ENCODE results near the gene PTPMT1. TPM values are rescaled to one million over a fixed set of nuclear protein-coding genes. Genes with fewer than 3 reads are reported as not detected.
"Not testable (repeated sequence)": the region's sequence is repeated elsewhere in the genome, so short reads cannot be mapped to it uniquely, and the experiment has no call there.

The PTPMT1 gene, protein sequence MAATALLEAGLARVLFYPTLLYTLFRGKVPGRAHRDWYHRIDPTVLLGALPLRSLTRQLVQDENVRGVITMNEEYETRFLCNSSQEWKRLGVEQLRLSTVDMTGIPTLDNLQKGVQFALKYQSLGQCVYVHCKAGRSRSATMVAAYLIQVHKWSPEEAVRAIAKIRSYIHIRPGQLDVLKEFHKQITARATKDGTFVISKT
- total RNA-seq = 81.9 and 104 TPM in 2 replicates

DNA sequence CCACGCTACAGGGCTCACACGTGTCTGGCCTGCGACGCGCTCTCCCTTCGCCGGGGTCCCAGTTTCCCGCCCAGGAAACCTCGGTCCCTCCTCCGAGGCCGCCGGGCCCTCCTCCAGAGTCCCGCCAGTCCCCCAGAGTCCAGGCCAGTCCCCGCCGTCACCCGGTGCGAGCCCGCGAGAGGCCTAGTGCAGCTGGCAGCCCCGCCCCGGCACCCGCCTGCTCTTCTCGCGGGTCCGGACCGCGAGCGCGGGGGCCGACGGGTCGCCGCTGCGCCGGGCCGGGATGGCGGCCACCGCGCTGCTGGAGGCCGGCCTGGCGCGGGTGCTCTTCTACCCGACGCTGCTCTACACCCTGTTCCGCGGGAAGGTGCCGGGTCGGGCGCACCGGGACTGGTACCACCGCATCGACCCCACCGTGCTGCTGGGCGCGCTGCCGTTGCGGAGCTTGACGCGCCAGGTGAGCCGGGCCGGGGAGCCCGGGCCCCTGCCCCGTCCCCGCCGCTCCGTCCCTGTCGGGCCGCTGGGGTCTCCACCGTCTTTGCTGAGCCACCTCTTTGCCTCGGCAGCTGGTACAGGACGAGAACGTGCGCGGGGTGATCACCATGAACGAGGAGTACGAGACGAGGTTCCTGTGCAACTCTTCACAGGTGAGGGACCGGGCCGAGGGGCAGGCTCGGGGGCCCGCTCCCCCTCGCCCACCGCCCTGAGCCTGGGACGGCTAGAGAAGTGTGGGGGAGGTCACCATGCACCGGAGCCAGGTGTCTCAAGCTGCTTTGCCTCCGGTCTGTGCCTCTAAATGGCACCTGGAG is at the start of gene PTPMT1:
PTPMT1 (plus strand) TSS at position 260 of the 809 bp plus-strand sequence; CDS start at position 284, 24 bp downstream.
- no peak for DNase-seq (ENCODE audit: low read depth, low spot score)

DNA sequence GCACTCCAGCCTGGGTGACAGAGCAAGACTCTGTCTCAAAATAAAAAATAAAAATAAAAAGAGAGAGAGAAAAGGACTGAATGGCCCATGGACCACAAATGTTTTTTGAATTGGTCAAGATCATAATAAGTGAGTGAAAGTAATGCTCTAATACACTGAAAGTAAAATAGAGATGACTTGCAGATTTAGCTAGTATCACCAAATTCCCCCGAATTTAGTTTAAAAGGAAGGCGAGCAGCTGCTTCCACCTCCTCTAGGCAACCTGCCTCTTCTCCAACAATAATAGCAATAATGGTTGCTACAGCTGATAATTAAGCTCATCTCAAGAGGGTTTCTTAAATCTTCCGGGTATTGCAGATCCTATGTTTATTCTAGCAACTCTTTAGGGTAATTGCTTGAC is 49.2 kb upstream of the PTPMT1 start:
- DNase-seq (ENCODE audit: low read depth, low spot score) = no peak

DNA sequence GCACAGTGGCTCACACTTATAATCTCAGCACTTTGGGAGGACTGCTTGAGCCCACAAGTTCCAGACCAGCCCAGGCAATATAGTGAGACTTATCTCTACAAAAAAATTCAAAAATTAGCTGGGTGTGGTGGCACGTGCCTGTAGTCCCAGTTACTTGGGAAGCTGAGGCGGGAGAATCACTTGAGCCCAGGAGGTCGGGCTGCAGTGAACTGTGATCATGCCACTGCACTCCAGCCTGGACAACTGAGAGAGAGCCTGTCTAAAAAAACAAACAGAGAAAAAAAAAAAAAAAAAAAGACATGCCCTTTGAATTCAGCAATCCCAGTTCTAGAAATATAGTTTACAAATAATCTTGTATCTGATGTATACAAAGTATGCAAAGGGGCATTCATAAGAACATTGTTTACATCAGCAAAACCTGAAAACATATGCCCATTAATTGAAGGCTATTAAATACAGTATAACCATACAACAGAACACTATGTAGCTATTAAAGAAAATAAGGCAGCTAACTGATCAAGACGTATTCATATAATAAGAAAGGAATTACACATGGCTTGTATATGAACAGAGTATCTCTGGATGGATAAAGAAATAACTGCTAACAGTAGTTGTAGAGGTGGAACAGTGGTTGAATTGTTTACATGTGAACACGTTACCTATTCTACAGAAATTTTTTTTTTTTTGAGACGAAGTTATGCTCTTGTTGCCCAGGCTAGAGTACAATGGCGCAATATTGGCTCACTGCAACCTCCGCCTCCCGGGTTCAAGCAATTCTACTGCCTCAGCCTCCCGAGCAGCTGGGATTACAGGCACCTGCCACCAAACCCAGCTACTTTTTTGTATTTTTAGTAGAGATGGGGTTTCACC is 48.2 kb upstream of the PTPMT1 start:
- no peak for DNase-seq (ENCODE audit: low read depth, low spot score)

DNA sequence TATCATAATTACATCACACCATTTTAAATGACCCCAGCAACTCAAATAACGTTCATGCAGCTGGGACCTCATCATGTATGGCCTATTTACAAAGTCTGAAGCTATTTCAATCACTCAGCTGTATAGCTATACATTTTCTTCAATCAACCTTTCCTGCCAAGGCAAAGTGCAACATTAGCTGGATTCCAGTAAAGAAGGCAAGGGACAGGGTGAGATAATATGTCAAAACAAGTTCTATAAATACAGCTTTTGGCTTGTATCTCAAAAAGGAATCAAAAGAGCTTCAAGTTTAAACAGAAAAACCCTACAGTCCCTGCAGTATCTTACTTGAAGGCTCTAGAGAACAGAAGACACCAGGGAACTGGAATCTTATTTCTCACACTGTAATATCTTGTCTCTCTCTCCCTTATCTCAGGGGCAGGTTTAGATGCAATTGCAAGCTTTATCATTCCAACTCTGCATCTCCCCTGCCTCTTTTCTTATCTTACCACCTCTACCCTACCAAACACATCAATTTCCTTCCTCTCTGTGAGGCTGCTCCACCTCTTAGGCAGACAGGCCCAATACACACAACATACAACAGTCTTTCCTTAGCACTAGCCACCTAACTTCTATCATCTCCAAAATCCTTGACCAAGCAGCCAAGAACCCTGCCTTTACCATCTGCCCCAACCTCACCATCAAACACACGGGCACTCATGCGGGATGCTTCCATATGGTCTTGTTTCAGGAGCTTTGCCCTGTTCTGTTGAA is 47.0 kb upstream of the PTPMT1 start:
- DNase-seq (ENCODE audit: low read depth, low spot score) = no peak

DNA sequence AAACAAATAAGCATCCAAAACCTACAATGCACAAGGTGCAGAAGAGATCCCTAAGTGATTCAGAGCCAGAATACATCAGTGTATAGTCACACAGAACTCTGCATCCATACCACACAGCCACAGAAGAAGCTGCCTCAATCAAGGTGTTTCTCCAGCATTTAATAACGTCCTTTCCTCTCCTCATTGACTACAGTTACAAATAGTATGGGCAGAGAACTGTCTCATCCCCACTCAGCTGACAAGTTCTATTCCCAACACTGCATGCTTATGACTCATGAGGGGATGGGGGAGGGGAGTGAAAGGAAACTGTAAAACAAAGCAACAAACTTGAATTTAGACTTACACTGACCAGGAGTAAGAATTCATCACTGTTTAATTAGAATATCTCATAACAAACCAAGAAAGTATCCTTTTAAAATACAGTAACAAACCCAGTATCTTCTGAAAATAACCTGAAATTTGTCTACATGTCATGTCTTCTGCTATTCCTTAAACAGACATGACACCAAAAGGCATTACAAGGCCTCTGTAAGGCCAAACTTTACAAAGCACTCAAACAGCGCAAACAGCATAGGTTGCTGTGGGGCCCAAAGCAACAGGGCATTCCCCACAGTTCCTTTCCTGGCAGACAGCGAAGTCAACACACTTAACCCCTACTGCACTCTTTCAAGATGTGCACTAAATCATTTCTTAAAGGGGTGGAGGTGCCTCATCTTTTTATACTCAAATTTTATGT is 41.7 kb upstream of the PTPMT1 start:
- peak; percentile 70 for DNase-seq (ENCODE audit: low read depth, low spot score)

DNA sequence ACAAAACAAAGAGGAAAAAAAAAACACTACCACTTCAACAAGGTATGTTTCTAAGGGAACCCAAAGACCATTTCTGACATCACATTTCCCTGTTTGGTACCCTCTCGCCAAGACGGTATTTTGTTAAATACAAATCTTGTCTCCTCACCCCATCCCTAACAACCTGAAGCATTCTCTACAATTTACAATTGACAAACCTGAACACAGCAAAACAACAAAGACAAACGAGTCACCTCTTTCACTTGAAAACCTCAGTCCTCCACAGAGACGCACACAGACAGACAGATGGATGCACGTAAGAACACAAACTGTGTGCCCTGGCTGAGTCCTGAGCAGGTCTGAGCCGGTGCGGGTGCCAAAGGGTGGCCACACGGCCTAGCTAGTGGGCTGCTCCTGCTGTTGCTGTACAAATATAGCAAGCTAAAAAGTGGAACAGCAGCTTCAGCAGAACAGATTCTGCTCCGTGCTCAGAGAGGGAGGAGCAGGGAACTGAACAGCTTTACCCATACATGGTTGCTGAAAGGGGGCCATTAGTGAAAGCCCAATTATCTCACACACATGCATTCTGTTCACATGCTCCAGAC is 41.0 kb upstream of the PTPMT1 start:
- DNase-seq (ENCODE audit: low read depth, low spot score) = no peak

DNA sequence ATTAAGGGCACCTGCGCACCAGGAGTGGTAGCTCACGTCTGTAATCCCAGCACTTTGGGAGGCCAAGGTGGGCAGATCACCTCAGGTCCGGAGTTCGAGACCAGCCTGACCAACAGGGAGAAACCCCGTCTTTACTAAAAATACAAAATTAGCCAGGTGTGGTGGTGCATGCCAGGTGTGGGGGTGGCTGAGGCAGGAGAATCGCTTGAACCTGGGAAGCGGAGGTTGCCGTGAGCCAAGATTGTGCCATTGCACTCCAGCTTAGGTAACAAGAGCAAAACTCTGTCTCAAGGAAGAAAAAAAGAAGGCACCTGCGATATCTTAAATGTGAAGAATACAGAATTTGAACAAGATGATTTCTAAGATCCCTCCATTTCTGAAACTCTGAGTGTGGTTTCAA is 39.4 kb upstream of the PTPMT1 start:
- DNase-seq (ENCODE audit: low read depth, low spot score) = not testable (repeated sequence)

DNA sequence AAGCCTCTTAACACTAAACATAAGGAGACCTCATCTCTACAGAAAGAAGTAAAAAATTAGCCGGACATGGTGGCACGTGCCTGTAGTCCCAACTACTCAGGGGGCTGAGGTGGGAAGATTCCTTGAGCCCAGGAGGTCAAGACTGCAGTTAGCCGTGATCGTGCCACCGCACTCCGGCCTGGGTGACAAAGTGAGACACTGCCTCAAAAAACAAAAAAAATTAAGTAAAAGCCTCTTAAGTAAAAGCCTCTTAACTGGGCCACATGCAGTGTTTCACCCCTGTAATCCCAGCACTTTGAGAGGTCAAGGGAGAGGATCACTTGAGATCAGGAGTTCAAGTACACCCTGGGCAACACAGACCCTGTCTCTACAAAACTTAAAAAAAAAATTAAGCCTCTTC is 38.2 kb upstream of the PTPMT1 start:
- no peak for DNase-seq (ENCODE audit: low read depth, low spot score)

DNA sequence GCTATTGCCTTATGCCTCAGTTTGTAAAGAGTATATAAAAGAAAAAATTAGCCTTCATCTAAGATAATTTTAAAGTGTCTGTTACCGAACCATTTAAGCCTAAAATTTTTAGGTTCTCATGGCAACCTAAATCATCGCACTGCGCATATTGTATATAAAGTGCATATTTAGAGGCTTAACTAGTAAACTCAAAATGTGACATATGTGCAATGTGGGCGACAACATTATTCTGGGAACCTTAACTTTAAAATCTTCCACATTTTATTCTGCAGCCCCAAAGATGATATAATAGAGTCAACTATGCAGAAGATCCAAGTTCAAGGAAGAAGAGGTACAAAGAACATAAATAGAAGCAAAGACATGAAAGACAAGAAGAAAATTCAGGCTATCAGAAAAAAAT is 35.4 kb upstream of the PTPMT1 start:
- DNase-seq (ENCODE audit: low read depth, low spot score) = no peak

DNA sequence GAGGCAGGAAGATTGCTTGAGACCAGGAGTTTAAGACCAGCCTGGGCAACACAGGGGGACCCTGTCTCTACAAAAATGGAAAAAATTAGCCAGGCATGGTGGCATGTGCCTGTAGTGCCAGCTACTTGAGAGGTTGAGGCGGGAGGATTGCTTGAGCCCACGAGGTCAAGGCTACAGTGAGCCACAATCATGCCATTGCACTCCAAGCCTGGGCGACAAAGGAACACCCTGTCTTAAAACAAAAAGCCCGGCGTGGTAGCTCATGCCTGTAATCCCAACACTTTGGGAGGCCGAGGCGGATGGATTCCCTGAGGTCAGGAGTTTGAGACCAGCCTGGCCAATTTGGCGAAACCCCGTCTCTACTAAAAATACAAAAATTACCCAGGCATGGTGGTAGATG is 34.7 kb upstream of the PTPMT1 start:
- not testable (repeated sequence) for DNase-seq (ENCODE audit: low read depth, low spot score)

DNA sequence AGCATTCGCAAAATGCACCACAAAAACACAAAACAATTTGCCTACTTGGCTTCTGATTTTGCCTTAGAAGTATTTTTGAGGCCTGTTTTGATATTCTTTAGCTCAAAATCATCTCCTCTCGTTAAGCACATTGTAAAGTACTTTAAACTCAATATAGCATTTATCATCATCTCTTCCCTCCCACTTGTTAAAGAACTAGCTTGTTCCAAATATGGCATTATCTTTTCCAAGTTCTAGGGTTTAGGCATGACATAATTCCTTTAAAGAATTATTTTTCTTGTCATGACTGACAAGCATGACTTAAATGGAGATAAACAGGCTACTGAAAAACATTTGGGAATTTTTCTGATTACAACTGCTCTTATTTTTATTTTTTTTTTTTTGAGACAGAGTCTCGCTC is 33.7 kb upstream of the PTPMT1 start:
- DNase-seq (ENCODE audit: low read depth, low spot score) = no peak

DNA sequence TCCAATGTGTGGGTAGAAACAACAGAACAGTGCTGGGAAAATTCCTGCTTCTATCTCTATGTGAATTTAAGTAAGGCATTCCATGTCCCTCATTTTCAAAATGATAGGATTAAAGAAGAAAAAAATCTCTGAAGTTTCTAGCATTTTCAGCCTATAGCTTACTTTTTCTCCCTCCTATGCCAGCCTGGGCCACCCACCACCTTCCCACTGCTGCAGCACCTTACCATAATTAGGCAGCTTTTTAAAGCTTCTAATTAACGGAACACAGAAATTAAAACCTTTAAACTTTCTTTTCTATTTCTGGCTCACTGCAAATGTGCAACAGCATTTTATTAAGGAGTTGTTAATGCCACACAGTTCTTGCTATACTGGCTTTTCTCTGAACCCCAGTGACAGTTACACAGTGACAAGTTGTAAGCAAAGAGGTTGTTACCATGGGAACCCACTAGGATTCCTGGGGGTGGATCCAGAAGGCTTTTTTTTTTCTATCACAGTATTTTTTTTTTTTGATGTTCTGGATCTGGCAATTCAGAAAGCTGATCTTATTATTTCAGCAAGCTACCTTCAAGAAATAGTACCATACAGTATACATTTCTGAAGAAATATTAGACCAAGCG is 32.7 kb upstream of the PTPMT1 start:
- no peak for DNase-seq (ENCODE audit: low read depth, low spot score)

DNA sequence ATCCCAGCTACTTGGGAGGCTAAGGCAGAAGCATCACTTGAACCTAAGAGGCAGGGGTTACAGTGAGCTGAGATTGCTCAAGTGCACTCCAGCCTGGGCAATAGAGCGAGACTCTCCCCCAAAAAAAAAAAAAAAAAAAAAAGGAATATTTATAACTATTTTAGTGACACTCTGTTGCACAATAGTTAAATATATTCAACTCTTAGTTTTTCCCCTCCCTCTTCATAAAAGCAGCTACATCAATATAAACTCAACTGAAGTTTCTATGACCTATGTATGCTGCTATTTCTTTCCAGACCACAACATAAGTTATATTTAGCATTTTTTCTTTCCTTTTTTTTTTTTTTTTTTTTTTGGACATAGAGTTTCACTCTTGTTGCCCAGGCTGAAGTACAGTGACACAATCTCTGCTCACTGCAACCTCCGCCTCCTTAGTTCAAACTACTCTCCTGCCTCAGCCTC is 31.7 kb upstream of the PTPMT1 start:
- no peak for DNase-seq (ENCODE audit: low read depth, low spot score)

DNA sequence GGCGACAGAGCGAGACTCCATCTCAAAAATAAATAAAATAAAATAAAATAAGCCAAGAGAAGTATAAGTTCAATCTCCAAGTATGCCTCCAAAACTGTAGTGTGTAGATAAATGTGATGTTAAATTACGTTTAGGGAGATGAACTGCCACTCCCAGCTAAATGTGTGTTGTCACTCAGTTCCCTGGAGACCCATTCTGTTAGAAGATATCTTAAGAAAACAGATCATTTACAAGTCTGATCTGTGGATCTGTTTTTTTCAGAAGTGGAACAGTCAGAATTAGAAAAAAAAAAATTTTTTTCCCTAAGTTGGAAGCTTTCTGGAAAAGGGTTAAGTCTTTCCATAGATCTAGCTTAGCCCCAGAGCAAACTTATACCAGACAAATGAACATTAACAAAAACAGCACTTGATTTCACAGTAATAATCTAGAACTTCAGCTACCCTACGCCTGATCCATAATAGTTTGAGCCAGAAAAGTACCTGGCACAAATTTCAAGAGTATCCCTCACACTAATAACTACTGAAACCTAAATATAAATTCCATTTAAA is 30.6 kb upstream of the PTPMT1 start:
- DNase-seq (ENCODE audit: low read depth, low spot score) = no peak

DNA sequence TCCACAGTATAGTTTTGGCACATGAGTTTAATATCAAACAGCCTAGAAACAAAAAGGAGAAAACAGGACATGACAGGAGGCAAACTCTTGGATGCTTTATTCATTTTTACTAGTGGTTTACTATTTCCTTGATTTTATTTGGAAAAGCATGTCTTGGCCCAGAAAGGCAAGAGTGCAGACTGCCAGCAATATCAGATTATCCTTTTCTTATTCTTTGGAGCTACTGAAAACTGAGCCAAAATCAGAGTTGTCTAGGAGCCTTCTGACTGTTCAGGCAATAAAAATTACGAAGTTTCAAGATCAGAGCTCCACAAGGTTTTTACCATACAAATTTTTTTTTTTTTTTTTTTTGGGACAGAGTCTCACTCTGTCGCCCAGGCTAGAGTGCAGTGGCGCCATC is 28.5 kb upstream of the PTPMT1 start:
- DNase-seq (ENCODE audit: low read depth, low spot score) = no peak

DNA sequence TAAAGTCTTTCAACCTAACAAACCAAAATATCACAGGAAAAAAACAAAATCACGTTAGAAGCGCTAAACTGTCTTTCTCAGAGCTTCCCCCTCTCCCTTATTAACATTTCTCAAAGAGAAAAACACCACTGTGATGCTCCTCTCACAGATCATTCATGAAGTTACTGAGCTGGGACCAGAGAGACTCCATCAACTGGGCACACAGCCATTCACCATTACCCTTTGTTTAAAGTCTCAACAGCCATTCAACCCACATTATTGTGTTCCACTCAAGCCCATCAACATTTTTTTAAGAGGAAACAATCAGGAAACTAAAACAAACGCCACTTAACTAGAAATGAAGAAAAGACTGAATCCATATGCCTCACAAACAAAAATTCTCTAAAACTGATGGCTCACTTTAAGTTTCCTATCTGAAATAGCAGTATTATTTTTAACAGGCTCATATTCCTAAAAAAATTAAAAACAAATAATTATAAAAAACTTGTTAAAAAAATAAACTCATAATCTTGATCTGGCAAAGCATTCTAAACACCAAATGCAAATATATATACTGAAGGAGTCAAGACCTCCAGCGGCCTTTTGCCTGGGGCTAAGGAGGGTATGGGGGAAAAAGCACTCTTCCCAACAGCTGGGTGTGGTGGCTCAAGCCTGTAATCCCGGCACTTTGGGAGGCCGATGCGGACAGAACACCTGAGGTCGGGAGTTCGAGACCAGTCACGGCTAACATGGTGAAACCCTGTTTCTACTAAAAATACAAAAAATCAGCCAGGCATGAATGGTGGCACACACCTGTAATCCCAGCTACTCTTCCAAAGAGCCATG is 26.4 kb upstream of the PTPMT1 start:
- no peak for DNase-seq (ENCODE audit: low read depth, low spot score)

DNA sequence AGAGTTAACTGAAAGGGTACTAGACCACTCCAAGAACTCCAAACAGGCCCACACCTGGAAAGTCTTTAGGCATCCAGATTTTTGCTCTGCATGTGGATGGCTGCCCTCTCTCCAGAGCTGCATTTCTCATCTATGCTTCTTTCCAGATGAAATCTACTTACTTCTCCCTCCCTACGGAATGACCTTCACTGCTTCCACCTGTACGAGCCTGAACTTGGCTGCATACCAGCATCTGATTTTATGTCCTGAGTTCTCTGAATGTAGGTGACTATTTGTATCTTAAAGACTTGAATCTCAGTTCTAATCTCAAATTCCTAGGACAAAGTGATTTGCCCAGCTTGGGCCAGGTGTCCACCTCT is 25.7 kb upstream of the PTPMT1 start:
- DNase-seq (ENCODE audit: low read depth, low spot score) = no peak

DNA sequence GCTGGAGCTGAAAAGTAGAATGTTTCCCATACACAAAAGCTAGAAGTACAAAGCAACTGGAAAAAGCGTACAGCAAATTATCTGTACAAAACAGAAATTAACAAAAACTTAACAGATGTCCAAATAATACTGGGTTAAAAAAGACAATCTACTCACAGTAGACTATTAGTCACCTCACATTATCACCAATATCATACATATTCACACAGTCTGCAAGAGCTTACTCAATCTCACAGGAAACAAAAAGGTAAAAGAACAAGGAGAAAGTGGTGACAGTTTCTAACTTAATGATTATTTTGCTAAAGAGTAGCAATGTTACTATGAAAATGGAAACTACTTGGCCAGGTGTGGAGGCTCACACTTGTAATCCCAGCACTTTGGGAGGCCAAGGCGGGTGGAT is 24.3 kb upstream of the PTPMT1 start:
- DNase-seq (ENCODE audit: low read depth, low spot score) = no peak

DNA sequence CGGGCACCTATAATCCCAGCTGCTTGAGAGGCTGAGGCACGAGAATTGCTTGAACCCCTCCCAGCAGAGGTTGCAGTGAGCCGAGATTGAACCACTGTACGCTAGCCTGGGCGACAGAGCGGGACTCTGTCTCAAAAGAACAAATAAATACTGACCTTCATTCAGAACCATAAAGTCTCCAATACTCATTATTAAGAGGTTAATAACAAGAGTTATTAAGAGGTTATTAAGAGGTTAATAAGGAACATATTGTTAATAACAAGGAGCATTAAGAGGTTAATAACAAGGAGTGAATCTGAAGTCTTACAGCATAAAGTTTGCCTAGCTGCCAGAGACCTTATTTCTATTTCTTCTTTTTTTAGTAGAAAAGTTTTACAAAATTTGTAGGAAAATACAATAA is 20.1 kb upstream of the PTPMT1 start:
- no peak for DNase-seq (ENCODE audit: low read depth, low spot score)
